HuH-7.5 (cell line): ENCODE measurements around the gene SLC44A4.
"Not testable (repeated sequence)": the region's sequence is repeated elsewhere in the genome, so short reads cannot be mapped to it uniquely, and the experiment has no call there.

Source experiments
- DNase-seq: peaks from one replicate; pipeline ENCODE4 v3.0.0; 2011; ENCODE audit warnings: low spot score

The SLC44A4 gene

GRCh38 chr6:31879901-31880300 is 1.1 kb upstream of the SLC44A4 start:
- DNase-seq = no peak

- DNase-seq = no peak
Measured at GRCh38 chr6:31879143-31879542, 346 bp upstream of the SLC44A4 start.

DNA sequence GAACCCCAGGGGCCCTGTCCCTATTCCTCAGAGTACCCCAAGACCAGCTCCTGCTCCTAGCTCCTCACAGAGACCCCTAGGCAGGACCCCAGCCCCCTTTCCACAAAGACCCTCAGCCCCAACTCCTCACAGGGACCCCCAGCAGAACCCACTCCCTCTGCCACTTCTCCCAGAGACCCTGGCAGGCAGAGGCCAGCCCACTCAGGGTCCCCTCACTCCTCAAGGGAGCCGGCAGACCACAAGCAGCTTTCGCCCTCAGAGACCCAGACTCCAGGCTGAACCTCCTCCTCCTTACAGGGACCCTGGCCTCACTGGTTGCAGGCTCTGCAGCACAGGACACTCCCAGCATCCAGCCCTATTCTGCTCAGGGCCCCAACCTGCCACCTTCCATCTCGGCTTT is 575 bp downstream of the SLC44A4 start:
- DNase-seq = no peak

DNA sequence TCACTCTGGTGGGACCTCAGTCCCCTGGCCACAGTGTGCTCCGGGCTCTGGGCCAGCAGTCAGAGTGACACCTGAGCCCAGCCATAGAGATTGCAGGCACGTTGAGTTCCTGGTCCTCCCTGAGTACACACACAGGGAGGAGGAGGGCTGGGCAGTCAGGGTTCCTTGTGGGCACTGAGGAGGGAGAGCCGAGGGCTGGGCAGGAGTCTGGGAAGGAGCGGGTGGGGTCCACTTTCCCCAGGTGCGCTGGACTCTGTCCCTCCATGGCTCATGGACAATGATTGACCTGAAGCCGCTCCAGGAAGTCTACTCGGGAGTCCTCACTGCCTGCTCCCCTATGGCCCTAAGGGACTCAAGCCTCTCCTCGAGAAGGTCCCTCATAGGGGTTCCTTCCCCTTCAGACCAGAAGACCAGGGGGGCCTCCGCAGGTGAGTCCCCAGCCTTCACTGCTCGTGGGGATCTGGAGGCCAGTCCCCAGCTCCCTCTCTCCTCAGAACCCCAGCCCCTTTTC is 1.1 kb downstream of the SLC44A4 start:
- no peak for DNase-seq

- no peak for DNase-seq
Measured at GRCh38 chr6:31877125-31877650, 1.6 kb downstream of the SLC44A4 start.

GRCh38 chr6:31876357-31876756 is 2.4 kb downstream of the SLC44A4 start:
- DNase-seq = no peak

DNA sequence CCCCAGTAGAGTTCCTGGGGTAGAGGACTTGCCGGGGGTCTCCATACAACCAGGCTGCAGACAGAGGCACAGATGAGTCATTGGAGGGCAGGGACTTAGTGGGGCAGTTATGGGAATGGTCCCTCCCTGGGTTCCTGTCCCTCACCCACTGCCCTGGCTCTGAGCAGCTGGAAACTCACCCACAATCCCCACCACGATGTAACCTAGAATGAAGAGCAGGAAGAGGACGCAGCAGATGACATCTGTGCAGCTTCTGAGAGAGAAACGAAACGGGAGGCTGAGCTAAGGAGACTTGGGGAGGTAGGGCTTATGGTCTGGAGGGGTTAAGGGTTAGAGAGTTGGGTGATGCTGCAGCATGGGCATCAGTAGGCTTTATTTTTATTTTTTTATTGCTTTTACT is 2.9 kb downstream of the SLC44A4 start:
- no peak for DNase-seq

GRCh38 chr6:31874836-31875572 is 3.8 kb downstream of the SLC44A4 start:
- no peak for DNase-seq

DNA sequence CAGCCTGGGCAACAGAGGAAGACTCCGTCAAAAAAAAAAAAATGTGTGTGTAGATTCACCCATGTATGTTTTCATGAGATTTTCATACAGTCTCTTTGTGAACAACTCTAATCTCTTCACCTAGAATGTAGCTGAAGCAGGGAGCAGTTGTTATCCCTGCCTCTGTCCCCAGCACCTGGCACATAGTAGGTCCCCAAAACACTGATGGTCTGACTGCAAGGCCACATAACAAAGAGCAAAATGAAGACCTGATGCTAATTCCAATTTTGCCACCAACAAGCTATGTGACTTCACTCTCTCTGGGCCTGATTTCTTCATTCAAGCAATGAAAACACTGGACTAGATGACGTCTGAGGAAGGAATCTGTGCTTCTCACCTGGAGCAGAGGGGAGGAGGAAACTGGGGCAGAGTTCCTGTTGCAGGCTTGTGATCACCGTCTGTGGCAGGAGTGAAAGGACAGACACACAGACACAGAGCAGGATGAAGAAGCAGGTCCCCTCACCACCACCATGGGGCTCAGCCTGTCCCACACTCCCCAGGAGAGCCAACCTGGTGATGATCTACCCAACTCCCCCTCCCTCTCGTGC is 4.6 kb downstream of the SLC44A4 start:
- DNase-seq = no peak

DNA sequence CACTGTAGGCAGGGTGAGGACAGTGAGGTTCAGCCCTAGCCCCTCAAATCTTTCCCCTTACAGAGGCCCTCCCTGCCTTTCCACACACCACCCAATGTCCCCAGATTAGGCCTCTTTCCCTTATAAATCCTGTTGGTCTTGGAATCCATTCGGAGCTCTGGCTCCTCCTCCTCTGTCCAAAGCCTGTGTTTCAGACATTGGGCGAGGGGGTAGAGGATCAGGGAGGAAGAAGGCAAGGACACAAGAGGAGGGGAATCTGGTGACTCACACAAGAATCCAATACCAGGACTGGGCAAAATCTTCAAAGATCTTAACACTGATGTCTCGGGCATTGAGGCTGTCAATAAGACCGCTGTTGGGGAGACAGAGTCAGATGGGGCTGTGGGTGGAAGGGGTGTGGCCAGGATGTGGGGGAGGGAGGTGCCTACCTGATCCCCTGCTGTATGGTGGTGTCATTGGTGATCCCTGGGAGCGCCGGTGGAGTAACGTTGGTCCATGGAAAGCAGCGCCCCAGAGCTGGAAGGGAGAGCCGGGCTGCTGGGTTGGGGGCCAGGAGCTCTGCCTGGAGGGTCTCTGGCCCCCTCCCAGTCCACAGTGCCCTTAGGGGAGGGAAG is 7.6 kb downstream of the SLC44A4 start:
- no peak for DNase-seq

DNA sequence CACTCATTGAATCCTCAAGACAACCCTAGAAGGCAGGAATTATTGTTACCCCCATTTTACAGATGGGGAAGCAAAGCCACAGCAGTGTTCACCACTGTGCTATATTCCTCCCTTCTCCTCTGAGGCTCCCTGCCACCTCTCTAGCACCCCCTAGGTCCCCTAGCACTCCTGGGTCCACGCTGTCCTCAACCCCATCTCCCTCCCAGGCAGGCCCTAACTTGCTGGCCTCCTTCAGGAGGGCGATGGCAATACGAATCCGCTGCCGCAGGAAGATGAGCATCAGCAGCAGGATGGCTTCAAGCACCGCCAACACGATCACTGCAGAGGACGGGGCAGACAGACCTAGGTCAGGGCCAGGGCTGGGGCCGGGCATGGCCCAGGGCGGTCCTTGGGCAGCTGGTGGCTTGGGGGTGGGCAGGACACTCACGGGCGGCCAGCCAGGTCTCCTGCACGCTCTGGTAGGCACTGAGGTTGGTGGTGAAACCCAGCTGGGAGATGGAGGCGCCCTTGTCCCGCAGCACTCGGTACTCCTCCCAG is 8.3 kb downstream of the SLC44A4 start:
- DNase-seq = no peak

DNA sequence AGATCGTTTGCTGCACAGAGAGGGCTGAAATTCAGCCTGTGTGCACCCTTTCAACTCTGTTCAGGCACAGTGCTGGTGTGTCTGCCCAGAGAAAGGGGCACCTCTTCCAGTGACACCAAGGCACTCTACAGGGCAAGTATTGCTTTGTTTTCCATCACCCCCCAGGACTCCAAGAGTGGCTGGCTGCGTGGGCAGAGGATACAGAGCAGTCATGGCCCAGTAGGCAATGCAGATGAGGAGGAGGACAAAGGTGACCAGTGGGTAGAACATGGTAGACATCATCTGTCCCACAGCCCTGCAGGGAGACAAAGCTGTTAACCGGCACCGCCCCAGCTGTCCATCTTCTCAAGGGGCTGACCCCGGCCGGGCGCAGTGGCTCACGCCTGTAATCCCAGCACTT is 9.5 kb downstream of the SLC44A4 start:
- no peak for DNase-seq

GRCh38 chr6:31868658-31868971 is 10.2 kb downstream of the SLC44A4 start:
- not testable (repeated sequence) for DNase-seq

- peak; percentile 51 for DNase-seq
Measured at GRCh38 chr6:31865205-31866118, 13.3 kb downstream of the SLC44A4 start.

GRCh38 chr6:31864818-31865204 is 14.0 kb downstream of the SLC44A4 start:
- DNase-seq = no peak

GRCh38 chr6:31864123-31864562 is 14.7 kb downstream of the SLC44A4 start:
- DNase-seq = not testable (repeated sequence)

DNA sequence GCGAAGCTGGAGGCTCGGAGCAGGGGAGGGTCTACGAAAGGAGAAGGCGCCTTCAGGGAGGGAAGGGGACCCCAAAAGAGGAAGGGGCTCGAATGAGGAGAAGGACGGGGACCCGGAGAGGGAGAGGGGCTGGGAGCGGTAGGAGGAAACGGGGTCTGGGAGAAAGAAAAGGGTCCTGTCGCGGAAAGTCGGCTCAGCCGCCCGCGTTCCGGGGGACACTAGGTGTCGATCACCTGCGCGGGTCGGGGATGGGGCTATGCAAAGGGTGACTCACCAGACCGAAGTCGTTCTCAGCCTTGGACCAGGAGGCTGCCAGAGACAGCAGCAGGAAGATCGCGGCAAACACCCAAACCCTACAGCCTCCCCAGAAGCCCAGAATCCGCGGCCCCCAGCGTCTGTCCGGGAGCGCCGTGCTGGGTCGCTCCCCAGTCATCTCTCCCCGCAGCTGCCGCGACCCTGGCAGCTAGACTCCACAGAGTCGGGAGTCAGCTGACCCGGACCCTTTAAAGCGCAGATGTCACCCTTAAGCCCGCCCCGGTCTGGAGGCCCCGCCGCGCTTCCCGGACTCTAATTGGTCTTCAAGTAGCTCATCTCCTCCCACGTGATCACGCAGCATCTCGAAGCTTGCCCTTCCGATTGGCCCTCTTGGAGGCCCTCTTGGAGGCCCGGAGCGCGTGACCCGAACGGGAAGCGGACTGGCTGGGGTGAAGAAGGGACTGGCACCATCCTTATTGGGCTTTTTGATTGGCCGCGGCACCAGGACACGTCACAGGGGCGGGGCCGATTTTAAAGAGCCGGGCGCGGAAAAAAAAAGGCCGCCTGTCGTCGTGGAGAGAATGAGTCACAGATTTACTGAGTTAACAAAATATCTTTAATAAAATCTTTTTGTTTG is 16.2 kb downstream of the SLC44A4 start, which contains the start of gene NEU1:
Gene NEU1, minus strand, starts transcription at position 478 of the 892 bp plus-strand sequence. Its CDS starts 45 bp downstream, at position 433.
- DNase-seq = peak; percentile 98

GRCh38 chr6:31861919-31862343 is 16.9 kb downstream of the SLC44A4 start:
- DNase-seq = no peak

- no peak for DNase-seq
Measured at GRCh38 chr6:31861150-31861549, 17.6 kb downstream of the SLC44A4 start.

GRCh38 chr6:31860349-31860748 is 18.4 kb downstream of the SLC44A4 start:
- no peak for DNase-seq

- DNase-seq = no peak
Measured at GRCh38 chr6:31859923-31860322, 18.9 kb downstream of the SLC44A4 start.
